SK-N-SH (cell line): ENCODE measurements around the gene ZNF442.

ENCODE experiments used
- CTCF ChIP-seq: fragments of 200-600 bp; sonication (generic); IDR thresholded peaks from 2 replicates; pipeline ENCODE4 v1.6.1; 2017; ENCODE audit warnings: antibody characterized with exemption, mild to moderate bottlenecking, moderate library complexity
- EZH2phosphoT487 ChIP-seq: fragments of 200-600 bp; sonication (generic); IDR thresholded peaks from 2 replicates; pipeline ENCODE4 v1.6.1; 2017; ENCODE audit warnings: low read depth, mixed run types, mild to moderate bottlenecking, antibody characterized with exemption, moderate library complexity, borderline replicate concordance
- GABPA ChIP-seq: IDR thresholded peaks from 2 replicates; pipeline ENCODE4 v1.4.0; 2012; ENCODE audit warnings: low read depth, mild to moderate bottlenecking
- MXI1 ChIP-seq: IDR thresholded peaks from 2 replicates; pipeline ENCODE4 v1.6.1; 2012; ENCODE audit warnings: mild to moderate bottlenecking, low read depth, low read length, improper control_type of control experiment
- POLR2AphosphoS5 ChIP-seq: IDR thresholded peaks from 2 replicates; pipeline ENCODE4 v1.6.1; 2012; ENCODE audit warnings: low read depth, low read length
- REST ChIP-seq: IDR thresholded peaks from 2 replicates; pipeline ENCODE4 v1.6.1; 2012; ENCODE audit warnings: mild to moderate bottlenecking, low read depth, low read length, moderate library complexity
- RFX5 ChIP-seq: IDR thresholded peaks from 2 replicates; pipeline ENCODE4 v1.6.1; 2012; ENCODE audit warnings: mild to moderate bottlenecking, improper control_type of control experiment, low read length
- SIN3A ChIP-seq: IDR thresholded peaks from 2 replicates; pipeline ENCODE4 v1.6.1; 2012; ENCODE audit warnings: low read depth, mild to moderate bottlenecking, low read length, moderate library complexity, borderline replicate concordance
- TEAD4 ChIP-seq: IDR thresholded peaks from 2 replicates; pipeline ENCODE4 v1.4.0; 2012; ENCODE audit warnings: mild to moderate bottlenecking, borderline replicate concordance; ENCODE audit not compliant: insufficient read depth
- YY1 ChIP-seq: IDR thresholded peaks from 2 replicates; pipeline ENCODE4 v1.4.0; 2012; ENCODE audit warnings: low read depth, mild to moderate bottlenecking

DNA sequence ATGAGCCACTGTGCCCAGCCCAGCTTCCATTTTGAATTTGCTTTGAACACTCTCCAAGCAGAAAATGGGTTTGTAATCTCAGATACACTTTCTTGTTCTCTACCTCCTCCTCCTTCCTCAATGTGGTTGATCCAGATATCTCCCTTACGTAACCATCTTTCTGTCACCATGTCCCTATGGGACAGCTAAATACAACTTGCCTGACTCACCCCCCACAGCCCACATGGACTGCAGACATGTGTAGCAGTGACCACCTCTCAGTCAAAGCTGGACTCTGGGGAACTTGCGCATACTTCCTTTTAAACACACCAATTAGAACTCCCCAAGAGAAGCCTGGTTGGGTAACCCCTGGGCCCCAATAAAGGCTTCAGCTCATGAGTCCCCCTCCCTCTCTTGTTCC is 46.4 kb upstream of the ZNF442 start:
- TF ChIP-seq YY1, result no peak
- no peak for TF ChIP-seq SIN3A
- TF ChIP-seq GABPA, result no peak
- no peak for TF ChIP-seq CTCF
- TF ChIP-seq MXI1, result no peak
- TF ChIP-seq TEAD4, result no peak
- TF ChIP-seq RFX5, result no peak
- no peak for TF ChIP-seq POLR2AphosphoS5
- TF ChIP-seq REST, result no peak
- no peak for TF ChIP-seq EZH2phosphoT487
